H54 (cell line): Measurements from ENCODE around the gene TBCC.

ENCODE experiments used
- DNase-seq: peaks from one replicate; pipeline ENCODE4 v3.0.0; 2011; ENCODE audit warnings: low spot score, mixed read lengths; ENCODE audit not compliant: insufficient read length
- FAIRE-seq: peaks from 3 replicates; lab custom pipeline; 2011; peaks lifted over from hg19 to GRCh38; lab: Jason Lieb, UNC
- POLR2A ChIP-seq: IDR thresholded peaks from 2 replicates; pipeline ENCODE4 v1.6.1; 2011; ENCODE audit warnings: low read depth, mild to moderate bottlenecking, low read length

Gene TBCC

DNA sequence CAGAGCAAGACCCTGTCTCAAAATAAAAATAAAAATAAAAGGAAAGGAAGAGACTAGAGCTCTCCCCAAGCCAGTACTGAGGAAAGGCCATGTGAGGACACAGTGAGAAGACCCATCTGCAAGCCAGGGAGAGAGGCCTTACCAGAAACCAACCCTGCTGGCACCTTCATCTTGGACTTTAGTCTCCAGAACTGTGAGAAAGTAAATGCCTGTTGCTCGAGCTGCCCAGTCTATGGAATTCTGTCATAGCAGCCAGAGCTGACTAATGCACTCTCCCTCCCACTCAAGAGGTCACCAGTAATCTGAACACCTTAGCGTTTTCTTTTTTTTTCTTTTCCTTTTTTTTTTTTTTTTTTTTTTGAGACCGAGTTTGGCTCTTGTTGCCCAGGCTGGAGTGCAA, 16.2 kb downstream of the TBCC start:
- DNase-seq (no peak), FAIRE-seq (no peak)
- no peak for TF ChIP-seq POLR2A

DNA sequence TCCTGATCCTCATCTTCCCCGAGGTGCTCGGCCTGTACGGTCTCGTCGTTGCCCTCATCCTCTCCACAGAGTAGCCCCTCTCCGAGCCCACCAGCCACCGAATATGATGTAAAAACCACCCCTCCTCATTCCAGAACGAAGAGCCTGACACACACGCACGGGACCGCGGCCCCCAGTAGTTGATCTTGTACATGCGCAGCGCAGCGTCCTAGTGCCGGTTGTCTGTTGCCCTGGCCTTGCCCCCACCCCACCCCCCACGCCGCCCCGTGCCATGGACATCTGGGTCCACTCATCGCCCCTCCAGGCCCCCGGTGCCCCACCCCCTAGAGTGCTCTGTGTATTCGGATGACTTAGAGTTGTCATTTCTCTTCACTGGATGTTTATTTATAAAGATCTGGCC, 18.3 kb downstream of the TBCC start:
- no peak for TF ChIP-seq POLR2A
- DNase-seq (no peak), FAIRE-seq (no peak)

DNA sequence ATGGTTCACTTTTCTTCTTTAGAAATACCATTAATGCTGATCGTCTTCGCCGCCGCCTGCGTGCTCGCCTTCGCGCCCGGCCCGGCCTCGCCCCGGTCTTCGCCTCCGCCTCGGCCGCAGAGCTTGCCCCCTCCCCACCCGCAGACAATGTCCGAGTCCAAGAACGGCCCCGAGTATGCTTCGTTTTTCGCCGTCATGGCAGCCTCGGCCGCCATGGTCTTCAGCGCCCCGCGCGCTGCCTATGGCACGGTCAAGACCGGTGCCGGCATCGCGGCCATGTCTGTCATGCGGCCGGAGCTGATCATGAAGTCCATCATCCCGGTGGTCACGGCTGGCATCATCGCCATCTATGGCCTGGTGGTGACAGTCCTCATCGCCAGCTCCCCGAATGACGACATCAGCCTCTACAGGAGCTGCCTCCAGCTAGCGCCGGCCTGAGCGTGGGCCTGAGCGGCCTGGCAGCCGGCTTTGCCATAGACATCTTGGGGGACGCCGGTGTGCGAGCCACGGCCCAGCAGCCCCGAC, 18.8 kb downstream of the TBCC start:
- no peak for FAIRE-seq
- DNase-seq = no peak
- no peak for TF ChIP-seq POLR2A

DNA sequence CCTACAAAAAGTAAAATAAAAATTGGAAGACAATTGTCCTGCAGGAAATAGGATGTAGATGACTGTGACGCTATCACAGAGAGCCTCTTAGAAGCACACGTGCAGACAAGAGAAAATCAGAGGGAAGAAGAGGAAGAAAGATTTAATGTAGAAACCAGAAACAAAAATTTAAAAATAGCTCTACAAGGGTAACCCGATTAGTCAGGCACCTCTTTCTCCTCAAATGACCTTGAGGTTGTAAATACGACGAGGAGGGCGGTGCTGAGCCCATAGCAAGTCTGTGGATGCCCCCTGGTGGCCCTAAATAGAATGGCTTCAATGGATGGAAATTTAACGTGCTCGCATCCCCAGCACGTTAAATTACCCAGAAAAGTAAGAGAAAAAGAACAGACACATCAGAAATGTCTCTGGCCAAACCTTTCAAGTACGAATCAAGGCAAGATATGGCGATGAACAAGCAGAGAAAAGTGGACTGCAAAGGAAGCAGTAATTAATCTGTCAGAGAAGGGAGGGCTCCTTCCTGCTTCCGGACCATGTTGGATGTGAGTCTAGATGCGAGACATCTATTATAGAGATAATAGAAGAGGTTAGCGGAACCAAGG, 19.3 kb downstream of the TBCC start:
- FAIRE-seq = peak; percentile 62
- no peak for TF ChIP-seq POLR2A
- DNase-seq = peak; percentile 56

DNA sequence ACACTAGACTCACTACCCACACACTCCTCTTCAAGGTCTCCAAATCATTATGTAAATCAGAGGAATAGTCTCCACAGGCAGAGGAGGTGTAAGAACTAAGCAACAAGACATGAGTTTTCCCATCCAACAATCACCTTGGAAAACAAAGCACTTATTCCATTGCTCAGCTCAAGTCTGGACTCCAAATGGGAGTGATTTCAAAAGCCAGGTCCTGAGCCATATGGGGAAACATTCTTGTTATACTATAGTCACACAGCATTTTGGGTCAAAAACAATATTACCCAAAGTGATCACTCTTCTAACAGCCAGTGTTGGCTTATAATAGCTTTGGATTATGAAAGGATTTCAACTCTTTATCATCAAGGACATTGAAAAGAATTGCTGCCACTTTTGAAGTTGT, 19.9 kb downstream of the TBCC start:
- DNase-seq (no peak), FAIRE-seq (no peak)
- no peak for TF ChIP-seq POLR2A

DNA sequence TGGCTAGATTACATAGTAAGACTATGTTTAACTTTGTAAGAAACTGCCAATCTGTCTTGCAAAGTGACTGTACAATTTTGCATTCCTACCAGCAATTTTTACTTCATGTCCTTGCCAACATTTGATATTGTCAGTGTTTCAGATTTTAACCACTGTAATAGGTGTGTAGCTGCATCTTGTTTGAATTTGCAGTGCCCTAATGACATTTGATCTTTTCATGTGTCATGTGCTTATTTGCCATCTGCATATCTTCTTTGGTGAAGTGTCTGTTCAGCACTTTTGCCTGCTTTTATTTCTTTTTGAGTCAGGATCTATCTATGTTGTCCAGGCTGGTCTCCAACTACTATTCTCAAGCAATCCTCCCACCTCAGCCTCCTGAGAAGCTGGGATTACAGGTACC, 21.1 kb downstream of the TBCC start:
- FAIRE-seq (no peak), DNase-seq (no peak)
- TF ChIP-seq POLR2A = no peak

DNA sequence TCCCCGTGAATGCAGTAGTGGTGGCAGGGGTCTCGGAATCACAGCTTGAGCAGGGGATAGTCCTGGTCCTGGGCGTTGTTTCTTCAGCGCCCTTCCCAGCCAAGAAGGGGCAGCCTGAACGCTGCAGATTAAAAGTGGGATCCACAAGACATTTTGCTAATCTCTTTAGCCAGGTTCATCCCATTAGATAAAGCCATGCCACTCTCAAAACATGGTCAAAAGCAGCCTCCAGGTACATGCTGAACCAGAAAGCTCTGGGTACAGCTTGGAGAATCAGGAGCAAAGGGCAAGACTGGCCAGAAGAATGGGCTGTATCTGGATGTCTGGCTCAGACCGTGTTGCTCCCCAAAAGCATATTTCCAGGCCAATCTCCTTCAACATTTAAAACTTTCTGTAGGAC, 23.4 kb downstream of the TBCC start, which contains the start of gene PRPH2:
Gene PRPH2 (minus strand): TSS at position 101 of the 400 bp plus-strand sequence. CDS start 263 bp downstream, outside the sequence.
- DNase-seq (no peak), FAIRE-seq (no peak)
- TF ChIP-seq POLR2A = no peak

DNA sequence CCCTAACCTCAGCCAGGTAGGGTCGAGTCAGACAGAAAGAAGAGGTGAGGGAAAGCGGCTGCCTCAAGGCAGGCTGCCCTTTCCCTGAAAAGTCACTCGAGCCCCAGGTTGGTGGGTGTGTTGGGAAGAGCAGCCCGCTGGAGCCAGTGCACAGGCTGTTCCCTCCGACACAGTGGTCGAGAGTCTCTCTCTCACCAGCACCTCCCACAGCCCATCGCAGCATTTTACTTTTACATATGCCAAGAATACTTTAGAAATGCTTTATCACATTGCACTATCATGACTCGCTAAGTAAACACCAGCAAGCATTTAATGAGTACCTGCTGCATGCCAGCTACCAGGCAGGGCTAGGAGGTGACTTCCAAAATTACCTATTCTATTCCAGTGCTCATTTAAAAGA, 25.2 kb downstream of the TBCC start:
- TF ChIP-seq POLR2A = no peak
- FAIRE-seq (no peak), DNase-seq (peak; percentile 26)

DNA sequence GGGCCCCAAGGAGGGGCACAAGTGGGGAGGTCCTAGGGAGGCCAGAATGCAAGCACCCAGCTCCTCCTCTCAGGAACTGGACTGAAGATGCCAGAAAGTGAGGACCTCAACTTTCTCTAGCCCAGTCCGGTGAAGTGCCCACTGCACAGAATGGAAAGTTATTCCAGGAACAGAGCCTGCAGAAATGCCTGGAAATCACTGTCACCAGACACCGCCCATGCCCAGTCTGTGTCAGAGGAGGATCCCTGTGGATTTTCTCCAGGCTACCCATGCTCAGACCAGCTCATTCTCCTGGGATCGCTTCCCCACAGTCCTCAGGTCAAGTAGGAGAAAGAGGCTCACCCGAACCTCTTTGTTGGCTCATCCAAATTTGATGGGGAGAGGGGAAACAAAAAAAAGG, 30.0 kb downstream of the TBCC start:
- DNase-seq = peak; percentile 42
- TF ChIP-seq POLR2A = no peak
- FAIRE-seq = no peak

DNA sequence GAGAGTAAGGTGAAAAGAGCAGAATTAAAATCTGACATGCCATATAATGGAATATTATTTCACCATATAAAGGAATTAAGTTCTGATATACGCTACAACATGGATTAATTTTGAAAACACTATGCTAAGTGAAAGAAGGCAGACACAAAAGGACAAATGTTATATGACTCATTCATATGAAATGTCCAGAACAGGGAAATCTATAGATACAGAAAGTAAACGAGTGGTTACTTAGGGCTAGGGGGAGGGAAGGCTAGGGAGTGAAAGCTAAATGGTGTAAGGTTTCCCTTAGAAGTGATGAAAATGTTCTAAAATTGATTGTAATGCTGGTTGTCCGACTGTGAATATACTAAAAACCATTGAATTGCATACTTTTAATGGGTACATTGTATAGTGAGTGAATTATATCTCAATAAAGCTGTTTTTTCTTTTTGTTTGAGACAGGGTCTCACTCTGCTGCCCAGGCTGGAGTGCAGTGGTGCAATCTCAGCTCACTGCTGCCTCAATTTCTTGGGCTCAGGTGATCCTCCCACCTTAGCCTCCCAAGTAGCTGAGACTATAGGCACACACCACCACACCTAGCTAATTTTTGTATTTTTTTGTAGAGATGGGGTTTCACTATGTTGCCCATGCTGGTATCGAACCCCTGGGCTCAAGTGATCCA, 31.7 kb downstream of the TBCC start:
- FAIRE-seq (no peak), DNase-seq (no peak)
- TF ChIP-seq POLR2A = no peak

DNA sequence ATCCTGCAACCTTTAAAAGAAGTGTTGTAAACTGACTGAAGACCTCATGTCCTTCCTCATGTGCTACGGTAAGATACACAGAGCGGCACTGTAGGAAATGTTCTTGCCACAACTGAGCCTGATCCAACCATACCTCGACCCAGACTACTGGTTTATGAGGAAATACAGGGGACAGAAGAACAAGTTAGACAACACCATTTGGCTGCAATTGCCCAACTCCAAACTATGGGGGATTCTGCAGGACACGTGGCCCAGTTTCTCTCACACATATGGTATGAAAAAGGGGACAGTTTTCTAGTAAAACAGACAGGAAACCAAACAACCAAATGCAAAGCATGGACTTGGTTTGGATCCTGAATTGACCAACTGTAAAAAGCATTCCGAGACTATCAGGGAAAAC, 34.0 kb downstream of the TBCC start:
- FAIRE-seq (no peak), DNase-seq (no peak)
- TF ChIP-seq POLR2A = no peak

DNA sequence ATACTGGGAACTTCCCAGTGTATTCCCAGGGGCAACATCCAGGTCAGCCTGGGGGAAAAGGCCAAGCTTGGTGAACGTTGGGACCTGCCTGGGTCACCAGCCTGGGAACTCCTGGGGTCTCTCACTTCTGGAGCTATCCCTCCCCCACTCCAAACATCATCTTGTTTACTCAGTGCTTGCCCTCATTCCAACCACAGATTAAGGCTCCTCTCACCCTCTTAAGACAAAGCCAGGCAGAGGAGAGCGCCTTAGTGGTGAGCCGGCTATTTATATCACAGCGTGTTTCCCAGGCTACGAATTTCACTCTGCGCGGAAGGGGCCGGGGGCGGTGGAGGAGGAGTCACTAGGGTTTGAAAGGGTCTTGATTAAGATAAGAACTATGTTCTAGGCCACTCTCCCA, 35.6 kb downstream of the TBCC start:
- no peak for TF ChIP-seq POLR2A
- DNase-seq = no peak
- FAIRE-seq = no peak

DNA sequence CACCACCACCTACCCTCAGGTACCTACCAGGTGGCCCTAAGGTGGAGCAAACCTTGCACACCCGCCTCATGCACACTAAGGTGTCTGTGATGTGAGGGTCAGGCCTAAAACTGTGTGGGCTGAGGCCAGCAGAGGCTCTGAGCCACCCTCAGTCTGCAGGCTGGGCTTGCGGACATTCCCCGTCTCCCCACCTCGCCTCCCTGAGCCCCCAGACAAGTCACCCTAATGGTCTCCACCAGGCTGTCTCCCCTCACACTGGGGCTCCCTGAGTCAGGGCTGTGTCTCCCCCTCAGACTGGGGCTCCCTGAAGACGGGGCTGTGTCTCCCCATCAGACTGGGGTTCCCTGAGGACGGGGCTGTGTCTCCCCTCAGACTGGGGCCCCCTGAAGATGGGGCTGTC, 36.0 kb downstream of the TBCC start:
- no peak for FAIRE-seq
- no peak for DNase-seq
- no peak for TF ChIP-seq POLR2A

DNA sequence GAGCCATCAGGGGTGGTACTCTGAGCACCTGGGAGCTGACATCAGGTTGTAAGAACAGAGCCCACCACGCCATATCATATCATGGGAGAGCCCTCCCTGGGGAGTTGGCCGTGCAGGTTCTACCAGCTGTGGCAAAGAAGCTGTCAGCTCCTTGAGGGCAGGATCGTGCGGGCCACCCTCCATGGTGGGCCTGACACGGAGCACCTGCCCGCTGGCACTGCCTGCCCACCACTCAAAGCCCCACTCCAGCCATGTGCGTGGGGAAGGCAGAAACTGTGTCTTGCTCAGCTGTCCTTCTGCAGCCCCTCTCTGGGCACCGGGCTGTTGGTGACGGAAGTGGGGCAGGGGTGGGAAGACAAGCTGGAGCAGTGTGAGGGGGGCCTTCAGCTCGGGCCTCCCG, 37.8 kb downstream of the TBCC start:
- no peak for FAIRE-seq
- no peak for DNase-seq
- no peak for TF ChIP-seq POLR2A

DNA sequence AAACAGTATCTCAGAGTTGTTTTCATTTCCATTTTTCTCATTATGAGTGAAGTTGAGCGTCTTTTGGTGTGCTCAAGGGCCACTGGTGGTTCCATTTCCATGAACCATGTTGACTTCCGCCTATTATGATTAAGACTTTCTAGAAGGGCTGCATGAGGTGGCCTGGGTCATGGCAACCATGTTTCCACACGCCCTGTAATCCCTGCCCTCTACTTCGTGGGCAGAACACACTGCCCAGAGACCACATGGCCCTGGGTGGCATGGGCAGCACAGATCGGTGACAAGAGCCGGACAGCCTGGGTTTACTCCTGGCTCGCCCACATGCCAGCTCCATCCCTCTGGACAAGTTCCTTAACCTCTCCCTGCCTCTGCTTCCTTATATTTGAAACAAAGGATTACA, 38.3 kb downstream of the TBCC start:
- no peak for TF ChIP-seq POLR2A
- DNase-seq (no peak), FAIRE-seq (no peak)
